Dermis blood vessel endothelial cell (primary cell): ENCODE measurements around the gene BARHL1. TPM values are rescaled to one million over a fixed set of nuclear protein-coding genes. Genes with fewer than 3 reads are reported as not detected.

ENCODE experiments used
- DNase-seq: peaks from one replicate; pipeline ENCODE4 v3.0.0; 2010
- total RNA-seq: library from RNA; depleted of rRNA; stranded (reverse); fragments of >200 nt; gene quantifications from 2 replicates; pipeline ENCODE4 v1.2.3, GENCODE V29; 2014

BARHL1 gene
- total RNA-seq, 1 donor from 2014 or later: not detected

- DNase-seq: no peak
Measured at GRCh38 chr9:132616725-132617124, 34.3 kb downstream of the BARHL1 start.

GRCh38 chr9:132622159-132622558 lies 39.8 kb downstream of the BARHL1 start:
- no peak for DNase-seq

GRCh38 chr9:132626285-132626684 lies 43.9 kb downstream of the BARHL1 start:
- no peak for DNase-seq

- DNase-seq: no peak
Measured at GRCh38 chr9:132627106-132627505, 44.7 kb downstream of the BARHL1 start.

GRCh38 chr9:132627594-132627993 lies 45.2 kb downstream of the BARHL1 start:
- DNase-seq: no peak

- no peak for DNase-seq
Measured at GRCh38 chr9:132628746-132629145, 46.3 kb downstream of the BARHL1 start.

GRCh38 chr9:132630116-132630515 lies 47.7 kb downstream of the BARHL1 start:
- DNase-seq: no peak

GRCh38 chr9:132630811-132631210 lies 48.4 kb downstream of the BARHL1 start:
- no peak for DNase-seq

GRCh38 chr9:132631280-132631679 lies 48.9 kb downstream of the BARHL1 start:
- DNase-seq: no peak

- no peak for DNase-seq
Measured at GRCh38 chr9:132631685-132632084, 49.3 kb downstream of the BARHL1 start.

GRCh38 chr9:132632413-132633129 lies 50.2 kb downstream of the BARHL1 start:
- no peak for DNase-seq

GRCh38 chr9:132634327-132634726 lies 51.9 kb downstream of the BARHL1 start:
- DNase-seq: no peak

- DNase-seq: no peak
Measured at GRCh38 chr9:132637351-132637750, 54.9 kb downstream of the BARHL1 start.

- DNase-seq: no peak
Measured at GRCh38 chr9:132637801-132638200, 55.4 kb downstream of the BARHL1 start.

- no peak for DNase-seq
Measured at GRCh38 chr9:132638240-132638639, 55.8 kb downstream of the BARHL1 start.

- DNase-seq: no peak
Measured at GRCh38 chr9:132639322-132639721, 56.9 kb downstream of the BARHL1 start.

Other genes starting within 250 kb of the BARHL1 start
- gene SETX, start 227.6 kb upstream of the BARHL1 start, total RNA-seq: 92.7 and 123 TPM in 2 replicates
- gene TTF1, start 175.8 kb upstream of the BARHL1 start, total RNA-seq: 13.6 and 20.3 TPM in 2 replicates
- gene CFAP77, start 172.4 kb upstream of the BARHL1 start, total RNA-seq: 0.05 and 0.34 TPM in 2 replicates
- 13.1 and 15.0 TPM in 2 replicates for gene DDX31, start 87.4 kb downstream of the BARHL1 start, total RNA-seq
- gene GTF3C4, start 87.9 kb downstream of the BARHL1 start, total RNA-seq: 13.1 and 20.1 TPM in 2 replicates